Activated CD4-positive, alpha-beta T cell treated with anti-CD3 and anti-CD28 coated beads for 24 hours (primary cell): Measurements from ENCODE around the gene SPRED2.

ENCODE experiments used
- DNase-seq, 2 donors: peaks; one replicate each; pipeline ENCODE4 v3.0.0-alpha.2; 2020; ENCODE audit warnings: low read depth in 2 of 2

Gene SPRED2

GRCh38 chr2:65311049-65311448 is 121.3 kb downstream of the SPRED2 start:
- DNase-seq = no peak

DNA sequence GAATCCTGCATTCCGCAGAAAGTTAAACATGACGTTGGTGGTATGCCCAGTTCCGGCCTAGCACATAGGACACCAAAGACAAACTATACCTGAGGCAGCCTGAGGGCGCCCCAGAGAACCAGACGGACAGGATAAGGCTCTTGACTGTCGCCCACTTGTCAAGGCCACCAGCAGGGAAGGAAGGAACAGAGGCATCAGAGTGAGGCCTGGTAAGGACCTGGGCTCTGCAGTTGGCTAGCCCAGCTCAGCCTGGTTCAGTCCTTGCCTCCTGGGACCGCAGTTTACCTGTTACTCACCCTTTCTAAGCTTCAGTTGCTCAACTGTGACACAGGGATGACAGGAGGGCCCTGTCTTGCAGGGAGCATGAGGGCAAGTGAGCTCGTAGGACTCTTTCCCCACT is 122.7 kb downstream of the SPRED2 start:
- DNase-seq = no peak

GRCh38 chr2:65305934-65306333 is 126.5 kb downstream of the SPRED2 start:
- no peak for DNase-seq

GRCh38 chr2:65300761-65301711 is 131.4 kb downstream of the SPRED2 start:
- peak; percentile 58 to 66 for DNase-seq

DNA sequence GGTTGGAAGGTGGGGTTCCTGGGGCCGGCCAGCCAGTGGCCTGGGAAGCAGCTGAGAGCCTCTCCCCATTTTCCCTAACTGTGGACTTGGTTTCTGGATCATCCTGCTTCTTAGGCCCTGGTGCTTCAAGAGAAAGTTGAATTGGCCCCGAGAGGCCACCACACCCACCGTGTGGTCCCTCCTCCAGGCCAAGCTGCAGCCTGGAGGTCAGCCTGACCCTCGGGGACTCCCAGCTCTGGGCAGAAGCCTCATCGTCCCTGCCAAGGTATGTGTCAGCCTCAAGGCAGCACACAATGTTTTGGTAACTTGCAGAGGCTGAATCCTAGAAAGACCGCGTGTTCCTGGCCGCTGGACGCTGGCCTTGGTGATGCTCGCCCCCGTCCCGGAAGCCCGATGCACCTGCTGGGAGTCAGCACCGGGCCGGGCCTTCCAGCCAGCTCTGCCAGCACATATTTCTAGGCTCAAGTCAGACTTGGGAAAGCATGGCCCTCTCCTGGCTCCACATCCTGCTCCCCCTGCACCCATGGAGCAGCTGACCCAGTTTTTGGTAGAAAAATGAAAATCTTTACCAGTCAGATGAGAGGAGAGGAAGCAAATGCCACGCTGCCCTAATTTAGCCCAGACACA is 132.2 kb downstream of the SPRED2 start:
- no peak for DNase-seq

DNA sequence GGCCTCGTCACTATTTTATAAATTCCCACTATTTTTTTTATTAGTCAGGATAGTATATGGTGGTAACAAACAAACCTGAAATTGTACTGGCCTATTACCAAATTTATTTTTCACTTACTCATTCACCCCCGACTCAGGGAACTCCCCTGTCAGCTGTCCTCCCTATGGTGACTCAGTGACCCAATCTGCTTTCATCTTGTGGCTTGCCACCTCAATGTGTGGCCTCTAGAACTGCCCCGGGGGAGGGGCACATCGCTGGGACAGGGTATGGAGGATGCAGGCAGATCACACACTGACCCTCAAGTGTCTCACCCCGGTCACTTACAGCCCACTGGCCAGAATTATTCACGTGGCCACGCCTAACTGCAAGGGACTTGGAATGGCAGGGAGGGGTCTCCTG is 133.2 kb downstream of the SPRED2 start:
- DNase-seq = peak; percentile 28 to 44

- DNase-seq = no peak
Measured at GRCh38 chr2:65298089-65298488, 134.3 kb downstream of the SPRED2 start.

DNA sequence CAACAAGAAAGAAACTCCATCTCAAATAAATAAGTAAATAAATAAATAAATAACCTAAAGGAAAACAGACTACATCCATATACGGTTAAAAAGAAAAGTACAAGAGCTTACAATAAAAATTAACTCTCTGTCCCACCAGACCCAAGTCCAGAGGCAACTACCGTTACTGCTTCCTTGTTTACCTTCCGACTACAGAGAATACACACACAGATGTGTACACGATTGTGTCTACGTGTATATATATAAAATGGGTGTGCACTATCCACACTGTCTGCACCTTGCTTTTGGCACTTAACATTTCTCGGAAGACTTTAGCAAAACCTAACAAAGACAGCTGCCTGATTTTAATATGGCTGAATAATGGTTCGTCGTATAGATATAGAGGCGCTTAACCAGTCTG is 134.9 kb downstream of the SPRED2 start:
- no peak for DNase-seq

GRCh38 chr2:65296971-65297370 is 135.4 kb downstream of the SPRED2 start:
- DNase-seq = no peak

- DNase-seq = no peak
Measured at GRCh38 chr2:65294701-65295100, 137.7 kb downstream of the SPRED2 start.

DNA sequence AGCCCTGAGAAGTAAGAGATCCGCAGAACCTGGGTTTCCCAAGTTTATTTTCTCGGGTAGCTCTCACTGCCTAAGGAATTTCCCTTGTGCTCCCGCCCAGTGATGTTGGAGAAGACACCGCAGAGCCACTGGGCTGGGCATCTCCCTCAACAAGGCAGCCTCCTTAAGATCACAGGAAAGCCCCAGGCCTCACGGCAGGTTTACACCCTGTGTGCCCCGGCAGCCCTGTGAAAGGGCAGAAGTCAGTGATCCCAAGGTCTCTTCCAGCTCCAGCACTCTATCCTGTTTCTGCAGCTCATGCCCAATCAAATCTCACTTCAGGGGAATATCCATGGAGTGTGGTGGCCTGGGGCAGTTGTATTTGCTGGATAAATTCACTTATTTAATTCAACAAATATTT is 138.3 kb downstream of the SPRED2 start:
- no peak for DNase-seq

- no peak for DNase-seq
Measured at GRCh38 chr2:65293376-65293775, 139.0 kb downstream of the SPRED2 start.

DNA sequence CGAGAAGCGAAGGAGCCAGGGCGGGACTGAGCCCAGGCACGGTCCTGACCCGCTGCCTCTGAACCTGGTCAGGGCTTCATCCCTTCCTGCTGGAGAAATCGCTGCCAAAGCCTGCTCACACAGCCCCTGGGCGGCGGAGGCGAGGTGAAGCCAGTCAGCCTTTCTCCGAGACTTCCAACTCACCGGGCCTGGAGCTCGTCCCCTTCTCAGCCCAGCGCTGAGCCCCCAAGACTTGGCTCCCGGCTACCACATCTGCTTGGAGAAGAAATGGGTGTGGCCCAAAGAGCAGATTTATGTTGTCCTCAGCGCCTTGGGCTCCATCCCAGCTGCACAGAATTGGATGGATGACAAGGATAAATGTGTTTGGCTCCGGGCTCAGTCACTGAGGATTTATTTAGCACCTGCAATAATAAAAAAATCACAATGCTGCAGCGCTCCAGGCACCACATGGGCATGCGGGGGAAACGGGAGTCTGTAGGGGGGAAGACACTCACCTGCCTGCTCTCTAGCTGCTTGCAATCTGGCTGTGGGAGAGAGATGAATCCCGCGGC is 139.9 kb downstream of the SPRED2 start:
- DNase-seq = no peak

GRCh38 chr2:65292106-65292400 is 140.3 kb downstream of the SPRED2 start:
- DNase-seq = no peak

DNA sequence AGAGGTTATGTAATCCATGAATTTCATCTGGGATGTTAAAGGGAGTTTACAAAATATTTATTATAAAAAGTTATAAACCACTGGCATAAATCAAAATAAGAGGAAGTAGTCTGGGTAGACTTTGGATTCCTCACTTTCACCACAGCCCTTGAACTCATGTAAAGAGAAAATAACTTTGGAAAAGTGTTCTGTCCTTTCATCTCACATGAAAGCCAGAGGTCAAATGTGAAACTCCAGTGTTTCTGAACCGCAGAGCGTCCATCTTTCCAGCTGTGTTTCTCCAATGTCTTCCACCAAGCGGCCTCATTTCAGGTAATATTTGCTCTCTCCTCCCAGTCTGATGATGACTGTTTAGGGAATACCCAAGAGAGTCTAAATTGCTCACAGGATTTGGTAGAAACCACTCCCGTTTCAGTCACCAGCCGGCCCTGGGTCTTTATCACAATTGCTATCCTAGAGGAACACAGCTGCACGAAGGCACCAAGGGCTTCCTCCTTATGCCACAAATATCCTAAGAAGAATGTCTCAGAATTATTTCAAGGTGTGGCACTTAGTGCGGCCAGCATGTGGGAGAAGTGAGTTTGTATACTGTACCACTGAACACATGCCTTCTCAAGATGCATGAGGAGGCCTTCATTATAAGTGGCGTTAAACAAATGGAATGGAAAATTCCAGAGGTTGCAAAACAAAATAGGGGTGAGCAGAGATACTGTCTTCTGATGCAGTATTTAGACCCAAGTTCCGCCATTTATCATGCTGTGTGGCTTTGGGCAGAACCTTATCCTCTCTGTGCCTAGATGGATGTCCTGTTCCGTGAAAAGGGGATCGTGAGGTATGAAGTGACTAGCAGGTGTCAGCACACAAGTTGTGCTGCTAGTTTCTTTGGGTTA is 140.9 kb downstream of the SPRED2 start:
- no peak for DNase-seq

- no peak for DNase-seq
Measured at GRCh38 chr2:65287364-65287763, 145.0 kb downstream of the SPRED2 start.

DNA sequence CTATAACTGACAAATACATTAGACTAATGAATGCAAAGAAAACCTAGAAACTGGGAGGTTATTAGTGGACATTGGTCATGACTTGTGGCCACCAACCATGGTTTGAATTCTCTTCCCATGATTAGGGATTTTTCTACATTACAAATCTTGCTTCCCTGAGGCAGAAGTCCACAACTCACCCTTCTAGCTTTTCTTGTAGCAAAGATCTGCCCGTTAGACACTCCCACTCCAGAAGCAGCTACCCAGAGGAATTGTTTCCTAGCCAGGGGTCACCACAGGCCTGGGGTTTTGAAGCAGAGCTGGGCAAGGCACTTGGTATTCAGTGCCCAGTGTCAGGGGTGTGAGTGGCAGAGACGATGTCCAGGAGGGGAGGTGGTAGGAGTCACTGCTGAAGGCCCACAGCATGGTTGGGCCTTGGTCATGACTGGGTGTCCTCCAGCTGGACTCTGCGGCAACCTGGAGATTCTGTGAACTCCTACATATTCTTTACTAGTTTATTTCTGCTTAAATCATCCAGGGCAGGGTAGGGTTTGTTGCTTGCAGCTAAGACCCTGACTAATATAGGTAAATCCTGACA is 149.8 kb downstream of the SPRED2 start:
- no peak for DNase-seq

DNA sequence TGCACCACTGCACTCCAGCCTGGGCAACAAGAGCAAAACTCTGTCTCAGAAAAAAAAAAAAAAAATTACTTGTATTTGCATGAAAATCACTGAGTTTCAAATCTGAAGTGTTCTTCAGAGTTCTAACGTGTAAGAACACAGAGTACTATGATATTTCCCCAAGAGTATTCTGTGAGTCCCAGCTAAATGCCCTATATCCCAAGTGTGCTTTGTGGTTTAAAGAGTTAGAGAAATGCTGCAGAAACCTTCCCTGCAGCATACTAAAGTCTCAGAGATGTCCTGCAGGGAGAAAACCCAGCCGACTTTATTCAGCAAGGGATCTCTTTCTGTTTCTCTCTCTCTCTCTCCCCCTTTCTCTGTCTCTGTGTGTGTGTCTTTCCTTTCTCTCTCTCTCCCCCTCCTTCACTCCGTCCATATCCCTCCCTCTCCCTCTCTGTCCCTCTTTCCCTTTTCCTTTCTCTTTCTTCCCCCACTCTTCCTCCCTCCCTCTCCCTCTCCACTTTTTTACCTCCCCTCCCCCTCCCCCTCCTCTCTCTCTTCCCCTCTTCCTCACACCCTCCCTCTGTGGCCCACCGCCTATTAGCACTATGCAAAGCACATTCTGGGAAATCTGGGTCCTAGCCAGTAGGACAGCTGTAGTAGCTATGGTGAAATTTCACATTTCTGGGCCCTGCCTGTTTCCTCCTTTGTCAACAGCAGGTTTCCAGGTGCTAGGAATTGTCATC is 150.6 kb downstream of the SPRED2 start:
- no peak for DNase-seq

DNA sequence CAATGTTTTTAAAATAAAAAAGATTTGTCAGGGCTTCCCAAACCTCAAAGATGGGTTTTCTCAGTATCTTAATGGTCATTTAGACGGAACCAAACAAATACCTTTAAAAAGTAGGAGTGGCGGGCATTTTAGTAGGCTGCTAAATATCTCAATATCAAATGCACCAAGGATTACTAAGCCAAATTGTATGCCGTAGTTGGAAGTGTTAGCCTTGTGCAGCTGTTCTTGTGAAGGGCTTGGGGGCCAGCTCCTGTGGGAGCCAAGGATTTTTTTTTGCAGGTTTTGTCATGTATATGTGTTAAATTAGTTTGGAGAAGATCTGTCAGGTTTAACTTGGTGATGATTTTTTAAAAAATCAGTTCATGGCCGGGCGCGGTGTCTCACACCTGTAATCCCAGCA is 152.6 kb downstream of the SPRED2 start:
- DNase-seq = no peak

- no peak for DNase-seq
Measured at GRCh38 chr2:65278531-65278981, 153.8 kb downstream of the SPRED2 start.
